CD4-positive, CD25-positive, alpha-beta regulatory T cell (primary cell): ENCODE measurements around the gene EIF3B. TPM values are rescaled to one million over a fixed set of nuclear protein-coding genes. Genes with fewer than 3 reads are reported as not detected.
A peak's percentile ranks its signal among the peaks of the same experiment; 100 is the strongest.

Experiments
- ATAC-seq, 2 donors: fragments of 150-1000 bp; cut with Tn5 transposase; one replicate each; pipeline ENCODE4 v1.10.0; 2021; ENCODE audit warnings: low read depth in 2 of 2, moderate number of reproducible peaks in 2 of 2, moderate library complexity in 1 of 2
- DNase-seq, 3 donors: peaks; one replicate each; pipeline versions ENCODE4 v3.0.0 to v3.0.0-alpha.2; 2012 to 2022; ENCODE audit warnings: mixed read lengths in 1 of 3
- H3K27ac ChIP-seq: one replicate; pipeline ENCODE4 v1.7.0; 2013; ENCODE audit warnings: mild to moderate bottlenecking, low read length; ENCODE audit not compliant: insufficient read depth, poor library complexity, severe bottlenecking
- H3K27me3 ChIP-seq: one replicate; pipeline ENCODE4 v1.7.0; 2013; ENCODE audit warnings: low read length; ENCODE audit not compliant: control insufficient read depth, insufficient read depth
- H3K36me3 ChIP-seq: one replicate; pipeline ENCODE4 v1.7.0; 2013; ENCODE audit warnings: mild to moderate bottlenecking, low read length, moderate library complexity; ENCODE audit not compliant: control insufficient read depth, insufficient read depth
- H3K4me1 ChIP-seq: 2 replicates; pipeline ENCODE4 v1.7.0; 2013; ENCODE audit warnings: mild to moderate bottlenecking, low read length; ENCODE audit not compliant: insufficient read depth, control insufficient read depth, poor library complexity, severe bottlenecking
- H3K4me3 ChIP-seq: one replicate; pipeline ENCODE4 v1.7.0; 2013; ENCODE audit warnings: low read depth, mild to moderate bottlenecking, low read length, moderate library complexity
- H3K9me3 ChIP-seq, 2 experiments: 1 replicate in 1 of 2; 2 replicates in 1 of 2; pipeline ENCODE4 v1.7.0; 2013; ENCODE audit warnings: low read length in 2 of 2, mild to moderate bottlenecking in 1 of 2, moderate library complexity in 1 of 2; ENCODE audit not compliant: control insufficient read depth in 2 of 2
- H3K27ac Mint-ChIP-seq, 3 donors: one replicate each; pipeline ENCODE4 v1.8.0; 2020 to 2022; ENCODE audit warnings: mild to moderate bottlenecking in 3 of 3, mixed read lengths in 3 of 3, moderate library complexity in 2 of 3
- H3K27me3 Mint-ChIP-seq: one replicate; pipeline ENCODE4 v1.8.0; 2022; ENCODE audit warnings: mild to moderate bottlenecking, mixed read lengths
- H3K36me3 Mint-ChIP-seq: one replicate; pipeline ENCODE4 v1.8.0; 2020; ENCODE audit warnings: mixed read lengths
- H3K4me1 Mint-ChIP-seq, 4 donors: one replicate each; pipeline ENCODE4 v1.8.0; 2020 to 2022; ENCODE audit warnings: mixed read lengths in 4 of 4, mild to moderate bottlenecking in 1 of 4
- H3K4me3 Mint-ChIP-seq, 4 donors: one replicate each; pipeline ENCODE4 v1.8.0; 2020 to 2022; ENCODE audit warnings: mild to moderate bottlenecking in 4 of 4, mixed read lengths in 4 of 4, moderate library complexity in 3 of 4
- H3K9me3 Mint-ChIP-seq, 7 donors: one replicate each; pipeline ENCODE4 v1.8.0; 2020 to 2022; ENCODE audit warnings: mixed read lengths in 7 of 7, mild to moderate bottlenecking in 3 of 7, moderate library complexity in 2 of 7
- polyA plus RNA-seq, 4 donors: library from polyadenylated mRNA; unstranded; fragments of 300-500 nt; fragmentation: Illumina TruSeq; gene quantifications; one replicate each; pipeline ENCODE4 v1.2.3, GENCODE V29; 2021
- total RNA-seq: library from RNA; stranded (reverse); gene quantifications from one replicate; pipeline ENCODE4 v1.2.3, GENCODE V29; 2022

Gene EIF3B
- total and polyA plus RNA-seq, 5 donors from 2014 or later, result 85.5 to 150 (median 97.0) TPM

DNA sequence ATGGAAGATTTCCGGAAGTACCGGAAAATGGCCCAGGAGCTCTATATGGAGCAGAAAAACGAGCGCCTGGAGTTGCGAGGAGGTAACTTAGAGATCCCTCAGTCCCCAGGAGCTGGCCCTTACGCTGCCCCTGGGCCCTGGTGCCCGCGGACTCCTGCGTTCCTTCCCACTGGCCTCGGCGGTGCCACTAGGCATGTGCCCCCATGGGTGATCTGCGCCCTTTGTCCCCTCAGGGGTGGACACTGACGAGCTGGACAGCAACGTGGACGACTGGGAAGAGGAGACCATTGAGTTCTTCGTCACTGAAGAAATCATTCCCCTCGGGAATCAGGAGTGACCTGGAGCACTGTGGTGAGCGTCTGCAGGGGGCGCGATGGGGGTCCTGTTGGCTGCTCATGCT lies 24.5 kb downstream of the EIF3B start:
- Mint-ChIP-seq H3K27me3 (no peaks in the 10 kb centered on the region), H3K36me3 (peaks cover 56% of the 10 kb centered on the region), H3K4me1 (peaks cover 0 to 7% (median 2%) of the 10 kb centered on the region in 4 donors), H3K27ac (no peak overlapping the region), H3K9me3 (no peaks in the 10 kb centered on the region), H3K4me3 (no peak overlapping the region)
- Histone ChIP-seq H3K36me3 (peaks cover 71% of the 10 kb centered on the region), H3K9me3 (no peaks in the 10 kb centered on the region), H3K27me3 (no peaks in the 10 kb centered on the region), H3K4me3 (no peak overlapping the region), H3K4me1 (no peaks in the 10 kb centered on the region), H3K27ac (no peak overlapping the region)
- ATAC-seq, result no peak
- DNase-seq, result no peak

DNA sequence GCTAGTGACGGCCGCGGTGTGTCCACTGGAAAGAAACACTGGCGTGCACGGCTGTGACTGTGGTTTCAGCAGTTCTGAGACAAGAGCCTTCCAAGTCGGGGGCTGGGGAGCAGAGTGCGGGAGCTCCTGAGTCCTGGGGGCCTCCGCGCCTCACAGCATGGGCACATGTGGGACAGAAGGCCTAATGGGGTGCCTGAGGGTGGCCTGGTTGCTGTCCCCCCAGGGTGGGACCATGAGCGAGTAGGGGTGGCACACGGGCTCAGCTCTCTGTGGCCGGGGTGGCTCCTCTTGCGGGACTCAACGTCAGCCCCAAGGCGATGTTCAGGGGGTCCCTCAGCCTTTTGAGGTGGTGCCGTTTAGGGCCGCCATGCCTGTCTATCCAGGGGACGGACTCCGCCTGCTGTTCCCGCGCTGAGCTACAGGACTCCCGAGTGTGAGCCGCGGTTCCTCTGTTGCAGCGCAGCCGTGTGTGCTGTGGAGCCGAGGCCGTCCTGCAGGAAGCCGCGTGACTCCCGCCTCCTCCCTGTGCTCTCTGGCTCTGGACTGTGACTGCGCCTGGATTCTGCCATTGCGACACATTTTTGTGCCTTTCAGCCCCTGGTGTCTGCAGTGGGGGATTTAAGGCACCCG lies 25.3 kb downstream of the EIF3B start:
- Histone ChIP-seq H3K4me1 (no peaks in the 10 kb centered on the region), H3K27me3 (no peaks in the 10 kb centered on the region), H3K36me3 (peaks cover 64% of the 10 kb centered on the region), H3K9me3 (no peaks in the 10 kb centered on the region), H3K4me3 (no peak overlapping the region), H3K27ac (no peak overlapping the region)
- Mint-ChIP-seq H3K4me3 (no peak overlapping the region), H3K36me3 (peaks cover 56% of the 10 kb centered on the region), H3K27ac (no peak overlapping the region), H3K9me3 (no peaks in the 10 kb centered on the region), H3K27me3 (no peaks in the 10 kb centered on the region), H3K4me1 (peaks cover 0 to 7% (median 2%) of the 10 kb centered on the region in 4 donors)
- ATAC-seq (no peak), DNase-seq (no peak)

DNA sequence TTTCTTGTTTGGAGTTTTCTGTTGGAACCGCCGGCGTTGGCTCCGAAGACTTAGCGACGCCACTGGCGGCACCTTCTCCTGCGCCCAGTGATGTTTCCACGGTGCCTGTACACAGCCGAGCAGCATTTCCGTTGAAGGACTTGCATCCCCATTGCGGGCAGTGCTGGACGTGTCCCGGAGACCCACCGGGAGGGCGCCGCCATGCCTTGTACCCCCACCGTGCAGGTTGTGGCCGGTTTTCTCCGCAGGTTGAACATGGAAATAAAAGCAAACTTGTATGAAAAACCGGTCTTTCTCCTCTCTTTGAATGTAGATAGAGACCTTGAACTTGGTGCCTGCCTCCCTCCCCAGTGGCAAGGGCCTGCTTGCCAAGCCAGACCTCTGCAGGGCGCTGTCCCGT lies 25.8 kb downstream of the EIF3B start:
- Histone ChIP-seq H3K27me3 (no peaks in the 10 kb centered on the region), H3K36me3 (peaks cover 58% of the 10 kb centered on the region), H3K9me3 (no peaks in the 10 kb centered on the region), H3K4me3 (no peak overlapping the region), H3K27ac (no peak overlapping the region), H3K4me1 (no peaks in the 10 kb centered on the region)
- Mint-ChIP-seq H3K27ac (no peak overlapping the region), H3K4me3 (no peak overlapping the region), H3K36me3 (peaks cover 51% of the 10 kb centered on the region), H3K4me1 (peaks cover 0 to 7% (median 2%) of the 10 kb centered on the region in 4 donors), H3K9me3 (no peaks in the 10 kb centered on the region), H3K27me3 (no peaks in the 10 kb centered on the region)
- ATAC-seq (no peak), DNase-seq (no peak)

DNA sequence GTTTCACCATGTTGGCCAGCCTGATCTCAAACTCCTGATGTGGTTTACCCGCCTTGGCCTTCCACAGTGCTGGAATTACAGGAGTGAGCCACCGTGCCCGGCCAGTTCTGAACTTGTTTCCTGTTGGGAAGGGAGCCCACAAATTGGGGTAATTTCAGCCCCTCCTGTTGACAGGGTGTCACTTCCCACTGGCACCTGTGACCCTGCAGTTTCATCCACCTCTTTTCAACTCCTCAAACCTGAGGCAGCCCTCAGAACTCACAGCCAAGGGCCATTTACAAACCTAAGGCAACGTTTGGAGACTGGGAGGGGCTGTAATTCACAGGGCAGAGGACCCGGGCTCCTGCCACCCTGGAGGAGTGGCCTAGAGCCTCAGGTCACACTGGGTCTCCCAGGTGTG lies 26.6 kb downstream of the EIF3B start:
- H3K4me1 Mint-ChIP-seq, result peaks cover 0 to 7% (median 2%) of the 10 kb centered on the region in 4 donors
- Histone ChIP-seq H3K4me1 (no peaks in the 10 kb centered on the region), H3K9me3 (no peaks in the 10 kb centered on the region), H3K4me3 (no peak overlapping the region), H3K27me3 (no peaks in the 10 kb centered on the region), H3K36me3 (peaks cover 51% of the 10 kb centered on the region), H3K27ac (no peak overlapping the region)
- H3K4me3 Mint-ChIP-seq, result no peak overlapping the region
- H3K36me3 Mint-ChIP-seq, result peaks cover 44% of the 10 kb centered on the region
- H3K27ac Mint-ChIP-seq, result no peak overlapping the region
- ATAC-seq (no peak), DNase-seq (no peak)
- H3K9me3 Mint-ChIP-seq, result no peaks in the 10 kb centered on the region
- H3K27me3 Mint-ChIP-seq, result no peaks in the 10 kb centered on the region

DNA sequence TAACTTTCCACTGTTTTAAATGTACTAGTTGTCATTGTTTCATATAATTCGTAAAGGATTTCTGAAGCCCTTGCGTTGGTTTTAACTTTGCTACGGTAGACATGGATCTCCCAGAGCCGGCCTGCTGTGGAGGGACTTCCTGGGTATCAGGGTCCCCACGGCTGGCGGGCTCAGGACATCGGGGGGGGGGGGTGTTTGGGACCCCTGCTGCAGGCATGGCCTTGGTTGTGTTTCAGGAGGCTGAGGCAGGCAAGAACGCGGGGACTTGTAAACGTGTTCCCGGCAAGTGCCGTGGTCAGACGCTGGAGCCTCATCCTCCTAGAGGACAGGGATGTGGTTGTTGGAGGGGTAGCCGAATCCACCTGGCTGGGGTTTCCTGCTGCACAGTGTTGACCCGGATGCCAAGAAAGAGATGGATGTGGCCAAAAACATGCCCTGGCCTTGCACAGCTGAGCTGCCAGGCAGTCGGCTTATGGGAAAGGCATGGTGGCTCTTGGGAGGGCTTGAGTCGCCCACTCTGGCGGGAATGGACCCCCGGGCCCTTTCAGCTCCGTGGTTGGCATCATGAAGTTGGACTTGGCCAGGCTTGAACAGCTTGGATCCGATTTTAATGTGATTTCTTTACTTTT lies 27.4 kb downstream of the EIF3B start:
- Mint-ChIP-seq H3K27ac (no peak overlapping the region), H3K4me1 (peaks cover 0 to 7% (median 2%) of the 10 kb centered on the region in 4 donors), H3K9me3 (no peaks in the 10 kb centered on the region), H3K36me3 (peaks cover 38% of the 10 kb centered on the region), H3K27me3 (no peaks in the 10 kb centered on the region), H3K4me3 (no peak overlapping the region)
- no peak for ATAC-seq
- H3K27ac ChIP-seq, result no peak overlapping the region
- H3K36me3 ChIP-seq, result peaks cover 43% of the 10 kb centered on the region
- no peak for DNase-seq
- no peaks in the 10 kb centered on the region for H3K27me3 ChIP-seq
- H3K4me1 ChIP-seq, result no peaks in the 10 kb centered on the region
- no peaks in the 10 kb centered on the region for H3K9me3 ChIP-seq
- H3K4me3 ChIP-seq, result no peak overlapping the region

DNA sequence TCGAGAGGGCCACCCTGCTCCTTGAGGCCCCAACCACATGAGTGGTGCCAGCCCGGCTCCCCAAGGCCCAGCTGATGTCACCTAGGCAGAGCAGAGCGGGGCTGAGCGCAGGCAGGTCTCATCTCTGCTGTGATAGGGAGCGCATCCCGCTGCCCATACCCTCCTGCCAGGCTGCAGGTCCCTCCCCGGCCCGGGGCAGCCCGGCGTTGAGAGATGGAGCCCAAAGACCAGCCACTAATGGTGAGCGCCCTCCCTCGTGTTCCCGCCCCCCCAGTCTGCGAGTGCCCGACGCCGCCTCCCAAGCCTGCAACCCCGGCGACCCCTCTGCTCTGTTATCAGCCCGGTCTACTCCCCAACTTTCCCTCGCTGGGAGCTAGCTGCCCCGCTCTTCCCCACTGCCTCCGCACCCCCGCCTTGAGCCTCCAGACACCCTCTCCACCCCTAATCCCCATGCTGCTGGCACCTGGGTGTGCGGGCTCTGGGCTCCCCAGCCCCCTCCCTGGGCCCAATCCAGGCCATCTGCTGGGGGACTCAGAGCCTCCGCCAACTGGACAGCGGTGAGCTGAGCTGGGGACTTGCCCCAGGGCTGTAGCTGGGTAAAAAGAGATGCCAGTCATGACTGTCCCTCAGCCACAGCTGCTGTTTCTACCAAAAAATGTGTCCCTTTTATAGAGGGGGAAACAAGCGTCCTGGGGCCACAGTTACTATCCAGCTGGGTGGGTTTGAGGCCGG lies 29.1 kb downstream of the EIF3B start:
- Histone ChIP-seq H3K4me1 (no peaks in the 10 kb centered on the region), H3K9me3 (no peaks in the 10 kb centered on the region), H3K4me3 (no peak overlapping the region), H3K36me3 (peaks cover 34% of the 10 kb centered on the region), H3K27ac (no peak overlapping the region), H3K27me3 (no peaks in the 10 kb centered on the region)
- no peak for DNase-seq
- Mint-ChIP-seq H3K4me3 (no peak overlapping the region), H3K36me3 (peaks cover 26% of the 10 kb centered on the region), H3K27ac (no peak overlapping the region), H3K27me3 (no peaks in the 10 kb centered on the region), H3K4me1 (peaks cover 0 to 3% (median under 1%) of the 10 kb centered on the region in 4 donors), H3K9me3 (no peaks in the 10 kb centered on the region)
- no peak for ATAC-seq

DNA sequence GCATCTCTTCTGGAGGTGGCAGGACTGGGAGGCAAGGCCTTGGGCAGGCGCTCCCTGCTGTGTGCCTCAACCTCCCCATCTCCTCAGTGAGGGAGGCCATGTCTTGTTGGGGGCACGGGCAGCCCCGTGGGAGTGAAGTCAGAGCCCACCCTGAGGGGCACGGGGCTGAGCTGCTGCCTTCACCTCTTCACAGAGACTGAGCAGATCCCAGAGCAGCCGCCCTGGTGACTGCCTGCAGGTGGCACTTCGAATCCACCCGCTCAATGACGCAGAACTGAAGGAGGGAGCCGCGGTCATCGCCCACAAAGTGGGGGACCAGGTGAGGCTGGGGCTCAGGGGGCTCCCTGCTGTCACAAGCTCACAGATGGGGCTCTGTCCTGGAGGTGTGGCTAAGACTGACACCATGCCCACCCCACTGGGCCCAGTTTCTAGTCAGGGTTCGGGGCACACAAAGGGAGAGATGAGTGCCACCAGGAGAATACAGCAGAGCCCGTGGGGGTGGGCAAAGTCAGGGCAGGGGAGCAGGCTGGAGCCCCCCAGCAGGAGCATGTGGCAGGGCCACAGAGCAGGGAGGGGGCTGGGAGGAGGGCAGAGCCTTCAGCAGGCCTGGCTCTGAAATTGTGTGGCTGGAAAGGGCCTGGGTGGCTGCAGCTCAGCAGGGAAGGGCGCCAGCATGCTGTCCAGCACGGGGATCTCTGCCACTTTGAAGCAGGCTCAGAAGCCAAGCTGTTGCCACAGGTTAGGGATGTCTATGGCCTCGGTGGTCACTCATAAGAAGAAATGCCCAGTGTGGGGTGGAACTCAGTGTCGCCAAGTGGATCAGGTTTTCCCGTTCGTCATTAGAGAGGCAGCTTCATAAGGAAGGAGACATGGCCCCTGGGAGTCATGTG lies 30.0 kb downstream of the EIF3B start:
- Histone ChIP-seq H3K4me3 (no peak overlapping the region), H3K36me3 (peaks cover 25% of the 10 kb centered on the region), H3K27me3 (no peaks in the 10 kb centered on the region), H3K9me3 (no peaks in the 10 kb centered on the region), H3K4me1 (no peaks in the 10 kb centered on the region), H3K27ac (no peak overlapping the region)
- H3K36me3 Mint-ChIP-seq, result peaks cover 17% of the 10 kb centered on the region
- ATAC-seq, result no peak
- H3K4me3 Mint-ChIP-seq, result no peak overlapping the region
- peaks cover 0 to 3% (median 0%) of the 10 kb centered on the region in 4 donors for H3K4me1 Mint-ChIP-seq
- DNase-seq, result peak in 1 of 3 donors; percentile 8
- no peak overlapping the region for H3K27ac Mint-ChIP-seq
- no peaks in the 10 kb centered on the region for H3K27me3 Mint-ChIP-seq
- no peaks in the 10 kb centered on the region for H3K9me3 Mint-ChIP-seq
